CD14-positive monocyte (primary cell): Measurements from ENCODE around the gene MYRFL. TPM values are rescaled to one million over a fixed set of nuclear protein-coding genes. Genes with fewer than 3 reads are reported as not detected.

ENCODE experiments used
- DNase-seq, 3 donors: peaks; one replicate each; pipeline ENCODE4 v3.0.0-alpha.2; 2011 to 2022
- H2AFZ ChIP-seq: 2 replicates; pipeline ENCODE4 v1.6.0; 2012; ENCODE audit warnings: mild to moderate bottlenecking, low read depth, low read length, inconsistent platforms; ENCODE audit not compliant: insufficient read depth, poor library complexity, severe bottlenecking
- H3K27ac ChIP-seq, 2 donors: 1 replicate in 1 of 2; 2 replicates in 1 of 2; pipeline ENCODE4 v1.5.1; 2012 to 2013; ENCODE audit warnings: low read length in 2 of 2, control low read depth in 1 of 2, inconsistent platforms in 1 of 2, low read depth in 1 of 2, mild to moderate bottlenecking in 1 of 2
- H3K27me3 ChIP-seq, 2 donors: one replicate each; pipeline versions ENCODE4 v1.6.0 to v1.6.1; 2011 to 2013; ENCODE audit warnings: low read length in 2 of 2; ENCODE audit not compliant: control insufficient read depth in 2 of 2, insufficient read depth in 2 of 2
- H3K36me3 ChIP-seq, 2 donors: replicated peaks in 1 of 2; 1 replicate in 1 of 2; 2 replicates in 1 of 2; pipeline versions ENCODE4 v1.5.1 to v1.6.1; 2012 to 2013; ENCODE audit warnings: low read length in 2 of 2, control low read depth in 1 of 2, inconsistent platforms in 1 of 2, mild to moderate bottlenecking in 1 of 2; ENCODE audit not compliant: insufficient read depth in 2 of 2, control insufficient read depth in 1 of 2
- H3K4me1 ChIP-seq, 2 donors: 1 replicate in 1 of 2; 2 replicates in 1 of 2; pipeline versions ENCODE4 v1.5.1 to v1.6.1; 2012 to 2013; ENCODE audit warnings: low read length in 2 of 2, control low read depth in 1 of 2, inconsistent platforms in 1 of 2, mild to moderate bottlenecking in 1 of 2, moderate library complexity in 1 of 2; ENCODE audit not compliant: insufficient read depth in 2 of 2, control insufficient read depth in 1 of 2
- H3K4me2 ChIP-seq: replicated peaks from 2 replicates; pipeline ENCODE3; 2012; ENCODE audit warnings: low read length, moderate library complexity, mild to moderate bottlenecking; ENCODE audit not compliant: poor library complexity, severe bottlenecking; ENCODE audit errors: extremely low read depth
- H3K4me3 ChIP-seq, 3 experiments: fragments of 200-600 bp in 1 of 3; sonication (generic) in 1 of 3; replicated peaks in 1 of 3; 1 replicate in 2 of 3; 2 replicates in 1 of 3; pipeline ENCODE4 v1.5.1; 2011 to 2013; ENCODE audit warnings: low read length in 3 of 3, mild to moderate bottlenecking in 3 of 3, control low read depth in 2 of 3, low read depth in 2 of 3, inconsistent platforms in 1 of 3, moderate library complexity in 1 of 3
- H3K79me2 ChIP-seq: 2 replicates; pipeline ENCODE4 v1.6.0; 2012; ENCODE audit warnings: mild to moderate bottlenecking, control low read depth, inconsistent platforms, low read length, moderate library complexity; ENCODE audit not compliant: insufficient read depth
- H3K9ac ChIP-seq: 2 replicates; pipeline ENCODE4 v1.6.0; 2017; ENCODE audit warnings: low read length, mild to moderate bottlenecking; ENCODE audit not compliant: insufficient read depth, poor library complexity, severe bottlenecking
- H3K9me3 ChIP-seq, 2 donors: replicated peaks in 1 of 2; 1 replicate in 1 of 2; 2 replicates in 1 of 2; pipeline versions ENCODE4 v1.5.1 to v1.6.1; 2012 to 2013; ENCODE audit warnings: low read length in 2 of 2, control low read depth in 1 of 2; ENCODE audit not compliant: control insufficient read depth in 1 of 2, insufficient read depth in 1 of 2
- H4K20me1 ChIP-seq: 2 replicates; pipeline ENCODE4 v1.6.0; 2012; ENCODE audit warnings: mild to moderate bottlenecking, low read length, control low read depth, moderate library complexity; ENCODE audit not compliant: insufficient read depth
- H3K27ac Mint-ChIP-seq, 7 donors: one replicate each; pipeline ENCODE4 v1.8.0; 2020; ENCODE audit warnings: mild to moderate bottlenecking in 7 of 7, mixed read lengths in 7 of 7, moderate library complexity in 6 of 7, inconsistent platforms in 2 of 7
- H3K27me3 Mint-ChIP-seq, 3 donors: one replicate each; pipeline ENCODE4 v1.8.0; 2021 to 2022; ENCODE audit warnings: low read depth in 3 of 3, mild to moderate bottlenecking in 3 of 3, mixed read lengths in 3 of 3, moderate library complexity in 3 of 3, inconsistent platforms in 1 of 3
- H3K36me3 Mint-ChIP-seq, 2 donors: one replicate each; pipeline ENCODE4 v1.8.0; 2020; ENCODE audit warnings: mixed read lengths in 2 of 2, inconsistent platforms in 1 of 2, mild to moderate bottlenecking in 1 of 2
- H3K4me1 Mint-ChIP-seq: one replicate; pipeline ENCODE4 v1.8.0; 2020; ENCODE audit warnings: mild to moderate bottlenecking, mixed read lengths
- H3K4me3 Mint-ChIP-seq, 2 donors: one replicate each; pipeline ENCODE4 v1.8.0; 2020; ENCODE audit warnings: mild to moderate bottlenecking in 2 of 2, mixed read lengths in 2 of 2, moderate library complexity in 1 of 2
- H3K9me3 Mint-ChIP-seq, 7 donors: one replicate each; pipeline ENCODE4 v1.8.0; 2020 to 2022; ENCODE audit warnings: mixed read lengths in 7 of 7, mild to moderate bottlenecking in 6 of 7, moderate library complexity in 6 of 7, inconsistent platforms in 2 of 7
- WGBS: methylation state at CpG from one replicate; pipeline ENCODE4 v1.1.5; 2013; ENCODE audit warnings: missing lambda C conversion rate; ENCODE audit not compliant: insufficient coverage; 5-methylcytosine and 5-hydroxymethylcytosine counted together
- intact Hi-C, 2 donors: fragments of 100-400 bp; cut with micrococcal nuclease; formaldehyde crosslinking; loops; one replicate each; pipeline versions ENCODE4 v1.15.0 to v1.15.1; 2023
- polyA plus RNA-seq, 3 donors: library from polyadenylated mRNA; depleted of rRNA in 1 of 3; unstranded in 2 of 3; stranded (reverse) in 1 of 3; fragments of 300-500 nt in 2 of 3; fragments of >200 nt in 1 of 3; fragmentation: Illumina TruSeq in 2 of 3; gene quantifications; 1 replicate in 2 of 3; 2 replicates in 1 of 3; pipeline ENCODE4 v1.2.3, GENCODE V29; 2012 to 2021
- TF ChIP-seq, protein P1 (sequence below): fragments of 200-600 bp; IDR thresholded peaks from one replicate; pipeline ENCODE4 v1.8.0; 2022; ENCODE audit warnings: antibody characterized with exemption, mild to moderate bottlenecking

Gene MYRFL
- polyA plus RNA-seq, 3 donors: not detected

DNA sequence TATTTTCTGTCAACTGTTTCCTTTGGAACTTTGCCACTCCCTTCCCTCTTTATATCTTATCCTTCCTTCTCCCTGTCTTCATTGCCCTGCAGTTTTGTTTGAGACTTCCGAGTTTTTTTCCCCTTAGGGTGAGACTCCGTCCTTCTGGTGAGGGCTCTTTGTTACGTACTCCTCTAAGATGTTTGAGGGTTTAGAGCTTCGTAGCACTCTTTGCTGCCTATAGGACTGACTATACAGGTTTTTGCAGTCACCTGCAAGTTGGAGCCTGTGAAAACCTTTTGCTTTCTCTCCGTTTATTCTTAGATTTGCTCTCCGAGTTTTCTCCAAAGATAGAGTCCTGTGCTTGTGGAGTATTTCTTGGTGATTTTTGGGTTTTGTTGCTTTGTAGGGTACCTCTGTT, 41.7 kb upstream of the MYRFL start:
- Mint-ChIP-seq H3K27ac (no peak overlapping the region), H3K4me3 (no peak overlapping the region), H3K27me3 (no peaks in the 10 kb centered on the region), H3K36me3 (peaks cover 43 to 51% of the 10 kb centered on the region in 2 donors), H3K9me3 (peaks cover 14 to 26% (median 22%) of the 10 kb centered on the region in 7 donors), H3K4me1 (no peaks in the 10 kb centered on the region)
- no peaks in the 10 kb centered on the region for H3K27me3 ChIP-seq
- no peak overlapping the region for H3K4me2 ChIP-seq
- H3K4me3 ChIP-seq: no peak overlapping the region
- no peaks in the 10 kb centered on the region for H4K20me1 ChIP-seq
- H3K36me3 ChIP-seq: peaks cover 9 to 38% of the 10 kb centered on the region in 2 donors
- peaks cover 9 to 13% of the 10 kb centered on the region in 2 donors for H3K9me3 ChIP-seq
- TF ChIP-seq, protein P1, sequence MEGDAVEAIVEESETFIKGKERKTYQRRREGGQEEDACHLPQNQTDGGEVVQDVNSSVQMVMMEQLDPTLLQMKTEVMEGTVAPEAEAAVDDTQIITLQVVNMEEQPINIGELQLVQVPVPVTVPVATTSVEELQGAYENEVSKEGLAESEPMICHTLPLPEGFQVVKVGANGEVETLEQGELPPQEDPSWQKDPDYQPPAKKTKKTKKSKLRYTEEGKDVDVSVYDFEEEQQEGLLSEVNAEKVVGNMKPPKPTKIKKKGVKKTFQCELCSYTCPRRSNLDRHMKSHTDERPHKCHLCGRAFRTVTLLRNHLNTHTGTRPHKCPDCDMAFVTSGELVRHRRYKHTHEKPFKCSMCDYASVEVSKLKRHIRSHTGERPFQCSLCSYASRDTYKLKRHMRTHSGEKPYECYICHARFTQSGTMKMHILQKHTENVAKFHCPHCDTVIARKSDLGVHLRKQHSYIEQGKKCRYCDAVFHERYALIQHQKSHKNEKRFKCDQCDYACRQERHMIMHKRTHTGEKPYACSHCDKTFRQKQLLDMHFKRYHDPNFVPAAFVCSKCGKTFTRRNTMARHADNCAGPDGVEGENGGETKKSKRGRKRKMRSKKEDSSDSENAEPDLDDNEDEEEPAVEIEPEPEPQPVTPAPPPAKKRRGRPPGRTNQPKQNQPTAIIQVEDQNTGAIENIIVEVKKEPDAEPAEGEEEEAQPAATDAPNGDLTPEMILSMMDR: no peak
- 95% methylated on average over 4 of the region's 6 CpGs for WGBS
- H3K79me2 ChIP-seq: no peaks in the 10 kb centered on the region
- no peak overlapping the region for H2AFZ ChIP-seq
- H3K4me1 ChIP-seq: no peaks in the 10 kb centered on the region
- intact Hi-C loops: no loop called here
- H3K9ac ChIP-seq: no peak overlapping the region
- H3K27ac ChIP-seq: no peak overlapping the region
- no peak for DNase-seq

DNA sequence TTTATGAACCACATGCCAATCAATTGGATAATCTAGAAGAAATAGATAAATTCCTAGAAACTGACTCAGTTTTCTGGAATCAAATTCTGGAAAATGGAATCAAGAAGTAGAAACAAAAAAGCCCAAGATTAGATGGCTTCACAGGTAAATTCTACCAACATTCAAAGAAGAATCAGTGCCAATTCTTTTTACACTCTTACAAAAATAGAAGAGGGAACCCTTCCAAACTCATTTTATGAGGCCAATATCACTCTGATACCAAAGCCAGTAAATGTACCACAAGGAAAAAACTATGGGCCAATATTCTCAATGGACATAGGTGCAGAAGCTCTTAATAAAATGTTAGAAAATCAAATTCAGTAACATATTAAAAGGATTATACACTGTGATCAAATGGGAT, 35.7 kb upstream of the MYRFL start:
- H3K36me3 ChIP-seq: peaks cover 9 to 31% of the 10 kb centered on the region in 2 donors
- Mint-ChIP-seq H3K27me3 (no peaks in the 10 kb centered on the region), H3K4me3 (no peak overlapping the region), H3K27ac (no peak overlapping the region), H3K4me1 (no peaks in the 10 kb centered on the region), H3K9me3 (peaks cover 11 to 35% (median 21%) of the 10 kb centered on the region in 7 donors), H3K36me3 (peaks cover 27% of the 10 kb centered on the region in 2 donors)
- intact Hi-C loops: no loop called here
- no peaks in the 10 kb centered on the region for H3K79me2 ChIP-seq
- H3K27ac ChIP-seq: no peak overlapping the region
- H3K4me3 ChIP-seq: no peak overlapping the region
- H4K20me1 ChIP-seq: no peaks in the 10 kb centered on the region
- peaks cover 7 to 25% of the 10 kb centered on the region in 2 donors for H3K9me3 ChIP-seq
- H3K9ac ChIP-seq: no peak overlapping the region
- H3K4me1 ChIP-seq: no peaks in the 10 kb centered on the region
- H2AFZ ChIP-seq: no peak overlapping the region
- no peaks in the 10 kb centered on the region for H3K27me3 ChIP-seq
- DNase-seq: no peak
- H3K4me2 ChIP-seq: no peak overlapping the region
- TF ChIP-seq, protein P1: no peak
